GM20000 (cell line): ENCODE data around the gene RBP3.

Source experiments
- DNase-seq: peaks from one replicate; pipeline ENCODE4 v3.0.0; 2012; ENCODE audit warnings: low spot score
- TF ChIP-seq, protein P1 (sequence below): IDR thresholded peaks from 2 replicates; pipeline ENCODE4 v1.5.1; 2012; ENCODE audit warnings: mild to moderate bottlenecking, control low read depth; ENCODE audit errors: extremely low read depth, missing control alignments

RBP3 gene

DNA sequence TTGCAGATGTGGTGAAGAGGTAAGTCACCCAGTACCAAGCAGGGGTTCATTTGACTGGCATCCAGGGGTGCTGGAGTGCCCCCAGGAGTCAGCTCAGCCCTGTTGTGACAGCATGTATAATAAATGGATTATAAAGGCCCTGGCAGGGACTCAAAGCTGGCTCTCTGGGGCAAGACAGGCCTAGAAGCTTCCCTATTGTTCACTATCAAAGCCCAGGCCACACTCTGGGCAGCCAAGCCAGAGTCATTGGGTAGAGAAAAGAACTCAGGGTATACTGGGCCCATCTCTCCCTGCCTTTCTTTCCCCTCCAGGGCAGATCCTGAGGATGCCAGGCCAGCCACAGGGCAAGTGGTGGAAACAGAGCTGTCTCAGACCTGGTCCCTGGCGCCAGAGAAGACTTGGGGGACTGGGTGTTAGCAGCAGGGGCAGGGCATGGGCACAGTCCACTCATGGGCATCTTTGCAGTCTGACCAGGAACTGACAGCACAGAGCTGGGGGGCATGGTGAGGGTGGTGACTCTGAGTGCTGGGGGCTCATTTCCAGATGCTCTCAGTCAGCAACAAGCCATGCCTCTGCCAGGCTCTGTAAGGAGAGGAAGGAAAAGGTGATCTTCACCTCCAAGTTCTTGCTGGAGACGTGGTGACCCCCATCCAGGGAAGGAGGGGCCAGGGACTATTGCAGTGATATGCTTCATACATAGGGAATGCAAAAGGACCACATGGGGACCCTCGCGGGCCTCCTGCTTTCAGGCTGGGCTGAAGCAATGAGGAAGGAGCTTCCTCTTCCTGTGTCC, 11.7 kb downstream of the RBP3 start:
- TF ChIP-seq, protein P1, sequence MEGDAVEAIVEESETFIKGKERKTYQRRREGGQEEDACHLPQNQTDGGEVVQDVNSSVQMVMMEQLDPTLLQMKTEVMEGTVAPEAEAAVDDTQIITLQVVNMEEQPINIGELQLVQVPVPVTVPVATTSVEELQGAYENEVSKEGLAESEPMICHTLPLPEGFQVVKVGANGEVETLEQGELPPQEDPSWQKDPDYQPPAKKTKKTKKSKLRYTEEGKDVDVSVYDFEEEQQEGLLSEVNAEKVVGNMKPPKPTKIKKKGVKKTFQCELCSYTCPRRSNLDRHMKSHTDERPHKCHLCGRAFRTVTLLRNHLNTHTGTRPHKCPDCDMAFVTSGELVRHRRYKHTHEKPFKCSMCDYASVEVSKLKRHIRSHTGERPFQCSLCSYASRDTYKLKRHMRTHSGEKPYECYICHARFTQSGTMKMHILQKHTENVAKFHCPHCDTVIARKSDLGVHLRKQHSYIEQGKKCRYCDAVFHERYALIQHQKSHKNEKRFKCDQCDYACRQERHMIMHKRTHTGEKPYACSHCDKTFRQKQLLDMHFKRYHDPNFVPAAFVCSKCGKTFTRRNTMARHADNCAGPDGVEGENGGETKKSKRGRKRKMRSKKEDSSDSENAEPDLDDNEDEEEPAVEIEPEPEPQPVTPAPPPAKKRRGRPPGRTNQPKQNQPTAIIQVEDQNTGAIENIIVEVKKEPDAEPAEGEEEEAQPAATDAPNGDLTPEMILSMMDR: no peak
- DNase-seq: no peak

DNA sequence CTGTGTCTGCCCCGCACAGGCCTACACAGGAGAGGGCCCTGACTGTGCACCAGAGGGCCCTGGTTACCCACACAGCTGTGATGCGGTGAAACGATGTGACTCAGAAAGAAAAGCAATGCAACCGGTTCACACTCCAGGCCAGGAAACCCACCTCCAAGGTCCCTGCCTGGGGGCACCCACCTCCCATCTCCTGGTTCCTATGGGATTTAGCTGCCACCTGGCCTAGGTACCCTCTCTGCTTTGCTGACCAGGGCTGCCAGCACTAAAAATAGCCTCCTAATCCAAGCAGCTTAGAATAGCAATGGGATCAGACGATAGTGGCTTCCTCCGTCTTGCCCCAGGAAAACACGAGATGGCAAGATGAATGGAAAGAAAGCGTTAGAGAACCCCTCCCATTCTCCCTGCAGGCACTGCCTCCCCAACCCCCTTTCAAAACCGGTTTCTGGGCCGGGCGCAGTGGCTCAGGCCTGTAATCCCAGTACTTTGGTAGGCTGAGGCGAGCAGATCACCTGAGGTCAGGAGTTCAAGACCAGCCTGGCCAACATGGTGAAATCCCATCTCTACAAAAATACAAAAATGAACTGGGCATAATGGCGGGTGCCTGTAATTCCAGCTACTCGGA, 12.4 kb downstream of the RBP3 start:
- TF ChIP-seq, protein P1: no peak
- no peak for DNase-seq

DNA sequence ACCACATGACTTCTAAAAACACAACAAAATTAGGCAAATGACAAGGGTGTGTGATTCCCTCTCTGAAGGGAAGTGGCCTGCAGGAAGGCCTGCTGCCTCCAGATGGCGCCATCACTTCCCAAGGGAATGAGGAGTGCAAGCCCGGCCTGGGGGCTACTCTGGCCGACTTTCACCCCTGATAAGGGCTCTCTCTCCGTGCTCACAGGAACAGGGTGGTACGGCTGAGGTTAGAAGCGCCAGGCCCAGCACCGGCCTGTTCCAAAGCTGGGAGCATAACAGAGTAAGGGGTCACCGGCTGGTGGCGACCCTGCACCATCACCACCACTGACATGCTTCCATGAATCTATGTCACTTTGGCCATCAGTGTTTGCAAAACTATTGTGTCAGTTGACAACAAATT, 13.1 kb downstream of the RBP3 start:
- DNase-seq: peak; percentile 56

DNA sequence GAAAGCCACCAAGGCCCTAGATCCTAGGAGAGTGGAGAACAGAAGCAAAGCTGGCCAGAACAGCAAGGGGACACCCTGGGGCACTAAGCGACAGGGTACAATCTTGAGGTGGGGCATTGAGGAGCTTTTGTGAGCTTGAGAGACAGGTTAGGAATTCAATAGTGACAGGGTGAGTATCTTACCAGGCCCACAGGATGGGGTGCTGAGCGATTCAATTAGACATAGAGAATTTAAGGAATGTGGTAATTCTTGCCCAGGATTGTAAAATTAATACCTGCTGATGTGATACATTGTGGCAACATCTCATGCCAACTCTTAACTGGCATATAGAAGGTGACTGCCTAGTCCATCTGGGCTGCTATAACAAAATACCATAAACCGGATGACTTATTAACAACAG, 14.0 kb downstream of the RBP3 start:
- DNase-seq: no peak
- TF ChIP-seq, protein P1: no peak

More for the DNA sequence above, 13.1 kb downstream of the RBP3 start:
- TF ChIP-seq, protein P1: peak; percentile 67

DNA sequence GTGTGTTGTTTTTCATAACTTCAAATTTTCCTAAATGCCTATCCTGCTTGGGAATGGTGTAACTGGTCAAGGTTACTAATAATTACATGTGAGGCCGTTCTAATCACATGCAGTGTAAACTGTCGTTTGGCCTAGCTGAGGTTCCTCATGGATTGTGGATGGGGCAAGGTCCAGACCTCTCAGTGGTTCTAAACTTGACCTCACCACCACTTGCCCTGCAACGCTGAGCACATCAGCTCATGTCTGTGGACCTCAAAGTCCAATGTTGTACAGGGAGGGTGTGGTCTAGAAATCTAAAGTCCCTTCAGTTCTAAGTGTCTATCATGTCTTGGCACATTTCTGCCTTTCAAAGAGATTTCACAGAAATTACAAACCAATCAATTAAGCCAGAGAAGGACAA, 15.6 kb downstream of the RBP3 start:
- TF ChIP-seq, protein P1: no peak
- DNase-seq: no peak

DNA sequence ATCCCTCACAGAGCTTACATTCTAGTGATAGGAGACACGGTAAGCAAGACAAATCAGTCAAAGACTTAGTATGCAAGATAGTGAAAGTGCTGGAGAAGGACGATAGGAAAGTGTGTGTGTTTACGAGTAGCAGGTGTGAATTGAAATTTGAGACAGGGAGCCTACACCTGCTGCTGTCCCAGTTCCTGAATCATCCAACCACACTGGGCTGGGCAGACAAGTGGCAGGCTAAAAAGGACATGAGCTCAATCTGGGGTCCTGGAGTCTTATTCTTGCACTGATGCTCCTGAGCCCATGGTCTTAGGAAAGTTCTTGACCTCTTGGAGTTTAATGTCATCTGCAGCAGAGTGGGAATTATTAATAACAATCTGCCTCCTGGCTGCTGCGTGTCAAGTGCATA, 16.2 kb downstream of the RBP3 start:
- no peak for DNase-seq

DNA sequence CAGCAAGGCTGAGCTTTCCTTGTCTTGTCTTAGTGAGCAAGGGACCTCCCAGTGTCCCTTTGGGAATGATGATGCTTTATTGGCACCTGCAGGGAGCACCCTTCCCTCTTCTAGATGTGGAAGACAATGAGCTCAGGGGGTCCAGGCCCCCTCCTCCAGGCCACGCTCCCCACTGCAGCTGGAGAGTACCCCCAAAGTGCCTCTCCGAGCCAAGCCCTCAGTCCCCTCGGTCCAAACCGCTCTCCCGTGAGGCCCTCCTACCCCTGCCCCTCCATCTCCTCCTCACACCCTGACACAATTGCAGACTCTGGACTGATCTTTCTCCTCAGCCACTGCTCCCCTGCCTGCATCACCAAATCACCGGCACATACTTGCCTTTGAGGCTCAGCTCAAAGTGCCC, 16.7 kb downstream of the RBP3 start:
- no peak for DNase-seq
- TF ChIP-seq, protein P1: no peak

More for the DNA sequence above, 16.2 kb downstream of the RBP3 start:
- TF ChIP-seq, protein P1: no peak
